Subcutaneous adipose tissue (tissue), 4 donors: ENCODE data around the gene ADGRD1. TPM values are rescaled to one million over a fixed set of nuclear protein-coding genes. Genes with fewer than 3 reads are reported as not detected.

ENCODE experiments used
- total RNA-seq, 4 donors: library from RNA; depleted of rRNA; stranded (reverse); fragments of >200 nt; gene quantifications; one replicate each; pipeline ENCODE4 v1.1.0, GENCODE V29; 2016
- TF ChIP-seq, protein P1 (sequence below): fragments of 450-650 bp; IDR thresholded peaks from one replicate; pipeline ENCODE4 v1.5.1; 2016; ENCODE audit warnings: low read depth, mild to moderate bottlenecking, control low read depth, antibody characterized with exemption, moderate library complexity

ADGRD1 gene
- total RNA-seq, 4 donors from 2014 or later = 16.3 to 34.1 (median 24.1) TPM

DNA sequence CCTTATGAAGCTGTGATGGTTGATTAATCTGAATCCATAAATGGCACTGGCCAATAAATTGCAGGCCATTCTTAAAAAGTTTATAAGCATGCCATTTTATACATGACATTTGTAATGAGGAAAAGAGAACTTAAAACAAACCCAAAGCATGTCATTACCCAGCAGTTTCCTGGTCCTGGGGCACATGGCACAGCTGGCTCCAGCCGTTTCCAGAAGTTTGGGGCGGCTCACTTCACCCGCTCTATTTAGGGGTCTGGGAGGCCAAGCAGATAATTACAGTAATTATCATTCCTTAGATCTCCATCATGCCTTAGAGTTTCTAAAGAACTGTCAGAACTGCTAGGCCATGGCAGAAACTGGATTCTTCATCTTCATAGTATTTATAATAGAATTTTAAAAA is 6.4 kb downstream of the ADGRD1 start:
- TF ChIP-seq, protein P1, sequence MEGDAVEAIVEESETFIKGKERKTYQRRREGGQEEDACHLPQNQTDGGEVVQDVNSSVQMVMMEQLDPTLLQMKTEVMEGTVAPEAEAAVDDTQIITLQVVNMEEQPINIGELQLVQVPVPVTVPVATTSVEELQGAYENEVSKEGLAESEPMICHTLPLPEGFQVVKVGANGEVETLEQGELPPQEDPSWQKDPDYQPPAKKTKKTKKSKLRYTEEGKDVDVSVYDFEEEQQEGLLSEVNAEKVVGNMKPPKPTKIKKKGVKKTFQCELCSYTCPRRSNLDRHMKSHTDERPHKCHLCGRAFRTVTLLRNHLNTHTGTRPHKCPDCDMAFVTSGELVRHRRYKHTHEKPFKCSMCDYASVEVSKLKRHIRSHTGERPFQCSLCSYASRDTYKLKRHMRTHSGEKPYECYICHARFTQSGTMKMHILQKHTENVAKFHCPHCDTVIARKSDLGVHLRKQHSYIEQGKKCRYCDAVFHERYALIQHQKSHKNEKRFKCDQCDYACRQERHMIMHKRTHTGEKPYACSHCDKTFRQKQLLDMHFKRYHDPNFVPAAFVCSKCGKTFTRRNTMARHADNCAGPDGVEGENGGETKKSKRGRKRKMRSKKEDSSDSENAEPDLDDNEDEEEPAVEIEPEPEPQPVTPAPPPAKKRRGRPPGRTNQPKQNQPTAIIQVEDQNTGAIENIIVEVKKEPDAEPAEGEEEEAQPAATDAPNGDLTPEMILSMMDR = no peak

DNA sequence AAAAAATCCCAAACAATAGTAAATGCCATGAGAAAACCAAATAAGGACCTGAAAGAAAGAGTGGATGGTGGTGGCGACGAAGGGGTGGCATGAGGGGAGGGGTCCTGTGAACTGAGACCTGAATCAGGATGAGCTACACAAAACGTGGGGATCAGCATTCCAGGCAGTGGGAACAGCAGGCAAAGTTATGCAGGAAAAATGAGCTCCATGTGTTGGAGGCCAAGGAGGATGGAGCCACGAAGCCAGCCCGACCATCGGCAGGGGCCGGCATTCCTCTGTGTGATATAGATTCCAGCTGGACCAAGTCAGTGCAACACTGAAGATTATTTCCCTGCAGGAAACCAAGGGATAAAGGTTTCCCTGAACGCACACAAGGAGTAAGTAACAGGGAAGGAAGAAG is 7.1 kb downstream of the ADGRD1 start:
- TF ChIP-seq, protein P1 = no peak

DNA sequence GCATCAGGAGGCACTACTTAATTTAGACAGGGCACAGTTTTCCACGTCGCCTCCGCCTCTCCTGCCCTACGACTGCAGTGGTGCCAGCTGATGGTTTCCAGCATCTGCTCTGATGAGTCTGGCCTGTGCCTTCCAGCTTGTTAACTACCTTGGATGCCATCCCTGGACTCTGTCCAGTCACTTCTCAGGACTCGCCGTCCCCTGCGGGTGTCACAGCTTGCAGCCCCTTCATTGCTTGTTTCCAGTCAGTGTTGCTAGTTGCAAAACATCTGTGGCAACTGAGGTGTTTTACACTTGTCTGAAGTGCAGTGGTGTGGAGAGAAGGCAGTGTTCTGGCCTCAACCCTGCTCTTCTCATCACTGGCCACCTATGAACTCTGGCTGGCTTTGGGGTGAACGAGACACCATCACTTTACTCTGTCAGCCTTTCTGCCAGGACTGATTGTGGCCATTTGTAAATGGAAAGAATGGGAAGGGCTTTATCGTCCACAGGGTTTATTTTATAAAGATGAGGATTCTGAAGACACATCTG is 8.3 kb downstream of the ADGRD1 start:
- TF ChIP-seq, protein P1 = no peak

DNA sequence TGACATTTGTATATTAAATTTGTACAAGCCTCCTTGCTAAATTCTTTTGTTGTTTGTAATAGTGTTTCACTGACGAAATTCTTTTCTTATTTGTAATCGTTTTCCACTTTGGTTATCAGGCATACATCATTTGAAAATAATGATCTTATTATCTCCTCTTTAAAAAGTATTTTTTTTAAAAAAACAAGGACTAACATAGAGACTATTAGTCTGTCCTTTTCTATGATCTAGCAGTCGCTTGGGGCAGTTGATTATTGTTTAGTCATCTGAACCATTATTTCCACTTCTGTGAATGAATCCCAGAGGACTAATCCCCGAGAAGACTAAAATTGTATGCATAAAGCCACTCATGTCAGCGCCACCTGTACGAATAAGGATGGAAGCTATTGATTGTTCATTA is 11.5 kb downstream of the ADGRD1 start:
- TF ChIP-seq, protein P1 = no peak

DNA sequence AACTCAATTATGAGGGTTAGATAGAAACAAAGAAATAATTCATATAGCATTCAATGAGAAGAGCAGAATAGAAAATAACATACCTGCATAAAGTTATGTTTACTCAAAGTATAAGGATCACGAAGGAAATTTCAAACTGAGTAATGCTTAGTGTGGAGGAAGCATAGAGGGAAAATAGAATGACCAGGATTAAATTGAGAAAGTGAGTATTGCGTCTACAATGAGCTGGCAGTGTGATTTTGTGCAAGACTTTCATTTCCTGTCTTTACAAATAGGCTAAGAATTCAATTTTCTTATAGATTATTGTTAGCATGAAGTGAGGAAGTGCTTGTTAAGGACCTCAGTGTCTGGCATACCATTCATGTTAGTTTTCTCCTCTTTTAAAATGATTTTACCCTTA is 12.0 kb downstream of the ADGRD1 start:
- TF ChIP-seq, protein P1 = no peak

DNA sequence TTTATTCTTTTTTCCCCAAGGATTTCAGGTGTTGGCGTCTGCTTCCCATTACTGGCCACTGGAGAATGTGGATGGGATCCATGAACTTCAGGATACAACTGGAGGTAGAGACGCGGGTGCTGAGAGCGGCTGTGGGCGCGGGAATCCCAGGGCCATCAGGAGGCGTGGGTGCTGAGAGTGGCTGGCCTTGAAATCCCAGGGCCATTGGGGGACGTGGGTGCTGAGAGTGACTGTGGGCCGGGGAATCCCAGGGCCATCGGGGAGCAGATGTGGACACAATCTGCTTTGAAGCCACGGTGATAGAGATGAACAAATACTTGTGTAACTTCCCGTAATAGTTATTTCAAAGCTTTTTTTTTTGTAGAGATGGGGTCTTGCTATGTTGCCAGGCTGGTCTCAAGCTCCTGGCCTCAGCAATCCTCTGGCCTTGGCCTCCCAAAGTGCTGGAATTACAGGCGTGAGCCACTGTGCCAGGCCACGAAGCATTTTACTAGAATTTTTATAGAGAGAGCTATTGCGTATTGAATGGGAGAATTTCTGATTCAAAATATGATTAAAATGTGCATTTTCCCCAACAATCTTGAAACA is 12.8 kb downstream of the ADGRD1 start:
- TF ChIP-seq, protein P1 = no peak

DNA sequence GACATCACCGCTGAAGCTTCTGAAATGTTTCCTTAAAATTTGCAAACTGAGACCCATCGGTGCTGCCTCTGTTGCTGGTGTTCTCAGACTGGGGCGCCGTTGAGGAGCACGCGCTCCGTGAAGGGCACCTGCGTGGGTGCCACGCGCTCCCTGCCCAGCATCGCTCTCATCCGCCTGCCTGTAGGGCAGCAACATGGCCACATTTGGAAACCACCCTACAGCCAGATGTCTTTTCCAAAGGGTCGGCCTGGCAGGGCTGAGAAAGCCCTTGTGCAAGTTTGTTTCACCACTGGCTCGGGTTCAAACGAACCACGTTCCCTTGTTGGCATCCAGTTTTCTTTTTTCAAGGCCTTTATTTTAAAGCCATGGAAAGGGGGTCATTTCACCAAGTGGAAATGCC is 13.9 kb downstream of the ADGRD1 start:
- TF ChIP-seq, protein P1 = no peak
